RKO (cell line): ENCODE data around the gene PXDC1.
"Not testable (repeated sequence)": the region's sequence is repeated elsewhere in the genome, so short reads cannot be mapped to it uniquely, and the experiment has no call there.

ENCODE experiments used
- DNase-seq: peaks from one replicate; pipeline ENCODE4 v3.0.0-alpha.2; 2016; ENCODE audit warnings: low spot score

PXDC1 gene

DNA sequence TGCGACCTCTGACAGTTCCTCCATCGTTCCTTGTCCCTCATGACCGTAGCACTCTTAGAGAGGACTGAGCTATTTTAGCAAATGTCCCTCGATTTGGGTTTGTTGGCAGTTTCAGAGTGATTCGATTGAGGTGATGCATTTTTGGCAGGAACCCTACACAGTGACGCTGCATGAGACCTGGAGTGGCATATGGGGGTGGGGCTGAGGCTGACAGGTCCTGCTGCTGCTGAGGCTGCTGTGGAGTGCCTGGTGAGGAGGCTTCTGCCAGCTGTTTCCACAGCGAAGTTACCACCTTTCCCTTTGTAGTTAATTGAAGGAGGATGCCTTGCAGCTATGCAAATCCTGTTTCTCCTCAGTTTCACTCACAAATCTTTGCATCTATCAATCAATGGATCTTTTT lies 19.8 kb downstream of the PXDC1 start:
- DNase-seq: no peak

DNA sequence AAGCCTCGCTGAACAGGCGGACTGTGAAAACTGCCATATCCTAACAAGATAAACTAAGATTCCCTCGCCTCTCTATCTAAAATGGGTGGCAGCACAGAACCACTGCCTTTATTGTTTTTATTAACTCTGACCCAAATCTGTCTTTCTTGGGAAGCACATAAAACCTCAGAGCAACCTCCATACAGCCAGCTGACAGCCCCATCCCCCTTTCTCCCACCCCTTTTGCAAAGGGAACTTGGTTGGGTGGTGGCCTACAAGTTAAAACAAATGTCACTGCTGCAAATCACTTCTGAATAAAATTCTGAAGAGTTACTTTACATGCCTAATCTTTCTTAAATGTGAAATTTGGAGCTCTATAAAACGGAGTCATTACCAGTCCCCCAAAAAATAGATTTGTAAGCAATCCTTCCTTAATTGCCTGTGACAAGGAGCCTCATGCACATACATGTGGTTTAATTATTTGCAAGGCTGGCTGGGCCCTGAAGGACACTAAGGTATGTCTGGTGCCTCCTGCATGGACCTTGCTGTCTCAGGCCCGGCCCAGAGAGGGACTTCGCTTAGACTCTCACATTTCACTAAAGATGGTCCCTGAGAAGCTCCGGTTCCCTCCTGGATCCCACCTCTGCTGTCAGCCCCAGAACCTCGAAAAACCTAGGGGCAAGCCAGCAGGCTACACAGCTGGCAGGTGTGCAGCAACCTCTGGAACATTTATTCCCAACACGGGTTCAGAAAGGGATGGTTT lies 21.7 kb downstream of the PXDC1 start:
- DNase-seq: no peak

DNA sequence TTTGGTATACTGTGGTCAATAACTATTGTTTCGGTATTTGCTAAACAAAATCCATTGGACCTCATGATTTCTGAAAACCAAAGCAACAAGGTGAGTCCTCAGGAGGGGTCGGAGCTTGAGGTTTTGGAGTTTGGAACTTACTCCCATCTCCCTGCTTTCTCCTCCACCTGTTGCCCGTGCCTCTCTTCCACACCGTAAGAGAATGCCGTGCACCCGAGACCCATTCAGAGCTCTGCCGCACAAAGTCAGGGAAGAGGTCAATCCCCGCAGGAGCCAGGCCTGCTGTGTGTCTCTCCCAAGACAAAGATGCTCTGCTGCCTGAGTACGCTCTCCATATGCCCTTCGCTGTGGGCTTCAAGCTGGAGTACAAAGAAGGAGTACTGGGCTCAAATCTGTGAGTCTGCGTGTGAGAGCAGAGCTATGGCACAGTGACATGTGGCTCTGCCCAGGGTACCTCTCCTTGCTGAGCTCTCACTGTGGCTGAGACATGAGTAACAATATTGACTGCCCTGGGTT lies 23.9 kb downstream of the PXDC1 start:
- no peak for DNase-seq

DNA sequence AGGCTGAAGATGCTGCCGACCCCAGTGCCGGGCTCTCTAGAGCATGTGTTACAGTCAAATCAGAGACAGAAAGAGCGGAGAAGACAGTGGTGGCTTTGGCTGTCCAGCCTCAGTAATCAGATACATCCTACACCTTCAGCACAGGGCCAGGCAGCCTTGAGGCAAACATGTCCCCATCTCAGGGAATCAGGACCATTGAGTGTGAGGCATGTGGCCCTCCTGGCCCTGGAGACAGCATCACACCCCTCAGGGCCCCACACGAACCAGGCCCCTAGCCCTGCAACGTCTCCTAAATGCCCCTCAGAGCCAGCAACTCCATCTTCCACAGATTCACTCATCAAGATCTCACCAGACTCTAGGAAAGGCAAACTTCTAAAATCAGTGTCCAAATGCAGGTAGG lies 24.5 kb downstream of the PXDC1 start:
- DNase-seq: no peak

DNA sequence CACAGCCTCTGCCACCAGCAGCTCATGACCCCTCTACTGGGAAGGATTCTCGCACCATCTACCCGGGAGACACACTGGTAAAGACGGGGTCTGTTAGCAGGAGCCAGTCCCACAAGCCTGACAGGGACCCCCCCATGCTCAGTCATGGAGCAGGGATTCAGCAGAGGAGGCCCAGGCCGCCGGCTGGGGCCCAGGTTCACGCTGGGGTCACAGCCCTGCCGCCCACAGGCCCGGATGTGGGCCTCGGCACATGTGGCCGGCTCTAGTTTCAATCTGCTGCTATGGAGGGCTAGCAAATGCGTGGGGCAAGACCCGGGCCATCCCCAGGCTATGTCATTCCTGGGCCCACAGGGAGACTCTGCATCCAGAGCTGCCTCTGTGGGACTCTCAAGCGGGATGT lies 25.1 kb downstream of the PXDC1 start:
- no peak for DNase-seq

DNA sequence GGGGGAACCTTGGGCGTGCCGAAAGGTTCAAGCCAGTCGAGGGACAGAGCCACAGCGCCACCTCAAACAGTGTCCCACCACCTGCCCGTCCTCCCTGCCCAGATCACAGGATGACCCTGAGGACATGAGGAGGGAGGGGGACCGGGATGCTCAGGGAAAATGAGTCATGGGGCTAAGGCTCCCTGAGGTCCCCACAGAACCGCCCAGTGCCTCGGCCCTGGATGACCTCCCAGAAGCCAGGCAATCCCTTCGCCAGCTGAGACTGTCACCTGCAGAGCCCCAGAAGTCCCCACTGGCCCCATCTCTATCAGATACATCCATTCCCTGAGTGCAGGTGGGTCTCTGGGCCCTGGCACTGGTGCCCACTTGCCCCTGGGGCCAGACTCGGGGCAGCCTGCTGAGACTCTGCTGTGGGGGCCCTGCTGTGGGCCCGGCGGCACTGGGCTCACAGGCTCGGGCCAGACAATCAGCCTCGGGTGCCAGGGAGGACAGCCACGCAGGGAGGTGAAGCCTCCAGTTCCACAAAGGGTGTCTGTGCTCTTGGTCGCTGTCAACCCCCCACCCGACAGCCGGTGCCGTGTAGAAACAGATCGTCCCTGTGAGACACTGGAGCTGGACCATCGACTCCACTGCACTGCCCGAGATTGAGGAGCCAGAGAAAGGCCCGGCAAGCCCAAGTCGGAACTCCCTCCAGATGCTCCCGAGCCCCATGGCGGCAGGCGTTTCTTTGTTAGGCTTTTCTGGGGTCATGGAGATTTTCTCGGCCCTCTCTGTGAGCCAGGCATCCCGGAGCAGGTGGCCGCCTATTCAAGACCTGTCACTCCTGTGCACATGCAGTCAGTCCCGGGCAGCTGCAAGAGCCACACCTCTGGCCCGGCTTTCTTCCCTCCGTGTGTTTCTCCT lies 26.1 kb downstream of the PXDC1 start:
- no peak for DNase-seq

DNA sequence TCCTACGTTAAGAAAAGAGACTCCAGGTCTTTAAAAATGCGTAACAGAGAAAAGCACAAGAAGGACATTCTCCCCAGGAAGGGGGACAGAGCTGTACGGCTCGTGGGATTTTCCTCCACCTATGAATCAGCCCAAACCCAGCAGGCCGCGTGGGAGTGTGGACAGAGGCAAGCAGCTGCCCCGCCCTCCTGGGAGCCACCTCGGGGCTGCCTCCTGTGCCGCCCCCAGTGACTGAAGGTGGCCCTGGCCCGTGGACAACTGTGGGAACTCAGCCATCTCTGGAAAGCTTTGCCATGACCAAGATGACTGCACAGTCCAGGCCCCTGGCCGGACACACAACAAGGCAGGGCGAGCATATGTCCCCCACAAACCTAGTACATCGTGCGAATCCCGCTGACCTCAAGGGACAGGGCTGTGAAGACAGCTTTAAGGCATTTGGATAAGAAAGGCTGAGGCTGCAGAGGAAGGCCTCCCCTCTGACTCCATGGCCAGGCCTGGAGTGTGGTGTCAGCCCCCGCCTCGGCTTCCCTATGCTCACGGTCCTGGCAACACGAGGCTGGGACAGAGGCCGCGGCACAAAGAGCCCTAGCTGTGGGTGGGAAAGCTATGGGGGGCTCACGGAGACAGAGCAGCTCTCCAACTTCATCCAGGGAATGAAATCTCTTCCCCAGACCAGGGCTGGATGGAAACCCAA lies 26.9 kb downstream of the PXDC1 start:
- no peak for DNase-seq

DNA sequence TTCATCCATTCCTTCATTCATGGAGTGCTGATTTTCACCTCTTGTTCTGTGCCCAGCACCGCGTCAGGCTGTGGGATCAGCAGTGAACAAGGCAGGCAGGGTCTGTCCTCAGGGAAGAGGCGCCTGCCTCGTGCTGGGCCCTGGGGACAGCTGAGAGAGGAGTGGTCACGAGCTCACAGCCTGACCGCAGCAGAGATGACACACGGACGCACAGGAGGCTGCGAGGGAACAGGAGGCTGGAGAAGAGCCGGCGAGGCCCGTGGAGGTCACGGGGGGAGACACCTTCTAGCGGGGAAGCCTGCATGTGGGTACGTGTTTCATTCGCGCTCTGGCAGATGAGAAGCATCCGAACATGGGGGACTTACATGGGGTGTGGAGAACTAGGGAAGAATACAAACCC lies 27.5 kb downstream of the PXDC1 start:
- no peak for DNase-seq

DNA sequence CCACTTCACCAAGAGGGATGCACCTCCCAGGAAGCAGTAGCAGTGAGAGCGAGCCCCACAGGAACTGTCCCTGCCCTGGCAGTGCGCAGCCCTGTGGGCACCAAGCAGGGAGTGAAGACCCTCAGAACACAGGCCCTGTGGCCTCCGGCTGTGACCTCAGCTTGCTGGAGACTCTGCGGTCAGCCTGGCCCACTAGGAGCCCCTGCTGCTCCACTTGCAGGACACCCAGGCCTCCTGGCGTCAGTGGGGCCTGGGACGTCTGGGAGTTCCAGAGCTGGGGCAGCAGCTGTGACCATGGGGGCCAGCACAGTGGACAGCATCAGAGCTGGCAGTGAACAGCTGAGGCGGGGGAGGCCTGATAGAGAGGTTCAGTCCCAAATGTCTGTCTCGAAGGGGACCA lies 28.3 kb downstream of the PXDC1 start:
- DNase-seq: no peak

DNA sequence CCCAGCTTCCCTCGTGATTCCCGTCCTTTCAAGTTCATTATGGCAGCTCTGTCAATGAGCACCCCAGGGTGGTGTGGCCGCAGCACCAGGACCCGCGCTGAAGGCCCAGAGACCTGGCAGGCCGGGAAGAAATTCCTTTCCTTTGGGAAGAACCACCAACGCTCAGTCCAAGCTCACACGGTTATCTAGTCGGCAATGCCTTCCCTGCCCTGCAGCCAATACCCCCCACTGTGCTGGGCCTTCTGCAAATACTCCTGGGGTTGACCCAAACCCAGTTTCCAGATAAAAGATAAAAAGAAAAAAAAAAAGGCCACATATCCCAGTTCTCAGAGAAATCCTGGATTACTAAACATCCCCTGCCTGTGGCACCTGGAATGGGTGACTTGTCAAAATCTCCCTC lies 28.7 kb downstream of the PXDC1 start:
- no peak for DNase-seq

DNA sequence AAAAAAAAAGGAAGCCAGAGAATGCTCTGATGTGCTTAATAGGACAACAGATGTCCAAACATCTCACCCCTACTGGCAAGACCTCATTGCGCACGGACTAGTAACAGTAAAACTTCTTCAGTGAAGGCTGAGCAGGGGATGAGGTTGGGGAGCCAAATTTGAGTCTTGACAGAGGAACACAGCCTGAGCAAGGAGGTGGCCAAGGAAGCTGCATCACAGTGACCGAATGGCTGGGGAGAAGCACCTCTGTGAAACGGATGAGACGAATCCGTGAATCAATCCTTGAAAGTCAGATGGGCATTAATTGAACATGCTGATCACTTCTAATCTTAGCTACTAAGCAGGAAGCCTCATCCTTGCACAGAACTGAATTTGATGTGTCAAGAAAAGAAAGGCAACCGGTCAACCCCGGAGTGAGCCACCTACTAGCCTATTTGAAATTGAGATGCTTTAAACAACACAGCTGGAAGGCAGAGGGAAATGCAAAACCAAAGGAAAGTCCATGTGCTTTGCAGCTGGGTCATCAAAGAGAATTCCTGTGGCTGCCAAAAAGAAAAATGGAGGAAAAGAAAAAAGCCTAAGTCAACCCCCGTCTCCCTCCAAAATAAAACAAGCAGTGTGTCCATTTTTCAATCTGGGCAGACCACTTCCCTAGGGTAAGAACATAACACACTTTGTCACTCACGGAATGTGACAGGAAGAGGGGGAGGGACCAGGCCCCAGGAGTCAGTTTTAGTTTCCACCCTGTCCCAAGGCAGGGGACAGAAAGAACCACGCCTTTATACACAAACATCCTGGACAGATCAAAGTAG lies 29.5 kb downstream of the PXDC1 start:
- DNase-seq: no peak

DNA sequence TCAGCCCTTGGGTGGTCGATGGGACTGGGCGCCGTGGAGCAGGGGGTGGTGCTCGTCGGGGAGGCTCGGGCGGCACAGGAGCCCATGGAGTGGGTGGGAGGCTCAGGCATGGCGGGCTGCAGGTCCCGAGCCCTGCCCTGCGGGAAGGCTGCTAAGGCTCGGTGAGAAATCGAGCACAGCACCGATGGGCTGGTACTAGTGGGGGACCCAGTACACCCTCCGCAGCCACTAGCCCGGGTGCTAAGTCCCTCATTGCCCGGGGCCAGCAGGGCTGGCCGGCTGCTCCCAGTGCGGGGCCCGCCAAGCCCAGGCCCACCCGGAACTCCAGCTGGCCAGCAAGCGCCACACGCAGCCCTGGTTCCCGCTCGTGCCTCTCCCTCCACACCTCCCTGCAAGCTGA lies 30.7 kb downstream of the PXDC1 start:
- DNase-seq: not testable (repeated sequence)

DNA sequence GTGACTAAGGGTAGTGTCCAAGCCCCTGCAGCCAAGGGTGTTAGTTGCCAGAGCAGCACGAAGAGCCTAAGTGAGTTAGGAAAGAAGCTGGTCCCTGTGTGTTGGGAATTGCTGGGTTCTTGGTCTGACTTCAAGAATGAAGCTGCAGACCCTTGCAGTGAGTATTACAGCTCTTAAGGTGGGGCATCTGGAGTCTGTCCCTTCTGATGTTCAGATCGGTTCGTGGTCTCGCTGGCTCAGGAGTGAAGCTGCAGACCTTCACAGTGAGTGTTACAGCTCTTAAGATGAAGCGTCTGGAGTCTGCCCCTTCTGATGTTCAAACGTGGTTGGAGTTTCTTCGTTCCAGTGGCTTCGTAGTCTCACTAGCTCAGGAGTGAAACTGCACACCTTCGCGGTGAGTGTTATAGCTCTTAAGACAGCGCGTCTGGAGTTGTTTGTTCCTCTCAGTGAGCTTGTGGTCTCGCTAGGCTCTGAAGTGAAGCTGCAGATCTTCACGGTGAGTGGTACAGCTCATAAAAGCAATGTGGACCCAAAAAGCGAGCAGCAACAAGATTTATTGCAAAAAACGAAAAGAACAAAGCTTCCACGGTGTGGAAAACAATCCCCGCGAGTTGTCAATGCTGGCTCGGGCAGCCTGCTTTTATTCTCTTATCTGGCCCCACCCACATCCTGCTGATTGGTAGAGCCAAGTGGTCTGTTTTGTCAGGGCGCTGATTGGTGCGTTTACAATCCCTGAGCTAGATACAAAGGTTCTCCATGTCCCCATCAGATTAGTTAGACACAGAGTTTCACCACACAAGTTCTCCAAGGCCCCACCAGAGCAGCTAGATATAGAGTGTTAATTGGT lies 31.8 kb downstream of the PXDC1 start:
- no peak for DNase-seq

DNA sequence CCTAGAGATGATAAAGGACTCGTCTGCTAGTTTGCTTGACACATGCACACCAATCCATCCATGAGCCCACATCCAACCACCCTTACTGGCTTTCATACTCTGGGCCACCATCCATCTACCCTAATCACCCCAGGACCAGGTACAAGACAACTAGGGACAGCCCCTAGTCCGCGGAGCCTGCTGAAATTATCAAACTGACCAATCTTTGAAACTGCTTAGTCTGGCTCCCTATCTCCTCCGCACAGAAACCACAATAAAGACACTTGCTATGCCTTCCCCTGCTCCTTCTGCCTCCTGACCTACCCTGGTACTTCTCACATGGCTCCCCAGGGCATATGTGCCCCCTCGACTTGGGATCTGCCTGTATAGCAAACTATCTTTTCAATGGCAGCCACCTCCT lies 33.1 kb downstream of the PXDC1 start:
- DNase-seq: no peak

DNA sequence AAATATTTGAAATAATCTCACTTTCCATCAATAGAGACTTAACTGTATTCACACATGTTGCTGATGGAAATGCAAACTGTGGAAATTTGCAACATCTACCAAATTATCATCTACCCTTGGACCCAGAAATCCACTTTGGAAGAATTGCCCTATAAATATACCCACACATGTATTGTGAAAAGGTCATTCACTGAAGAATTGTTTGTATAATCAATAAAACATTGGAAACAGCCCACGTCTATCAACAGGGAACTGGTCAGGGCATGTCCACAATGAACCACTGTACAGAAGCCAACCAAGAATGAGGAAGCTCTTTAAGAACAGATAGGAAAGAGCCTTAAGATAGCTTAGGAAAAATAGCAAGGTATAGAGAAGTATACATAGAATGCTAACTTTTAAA lies 36.2 kb downstream of the PXDC1 start:
- DNase-seq: no peak

DNA sequence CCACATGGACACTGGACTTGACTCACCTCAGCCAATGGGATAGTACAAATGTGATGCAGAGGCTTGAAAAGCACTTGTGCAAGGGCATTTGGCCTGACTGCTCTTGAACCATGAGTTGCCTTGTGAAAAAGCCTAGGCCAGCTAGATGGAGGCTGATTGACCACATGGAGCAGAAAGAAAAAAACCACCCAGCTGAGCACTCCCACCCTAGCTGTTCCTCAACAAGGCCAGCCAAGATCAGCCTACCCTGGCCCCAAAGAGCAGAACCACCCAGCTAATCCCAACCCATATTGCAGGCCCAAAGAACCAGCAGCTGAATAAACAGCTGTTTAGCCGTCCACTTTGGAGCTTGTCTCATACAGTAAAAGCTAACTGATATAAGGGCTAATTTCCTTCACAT lies 36.7 kb downstream of the PXDC1 start:
- DNase-seq: no peak

DNA sequence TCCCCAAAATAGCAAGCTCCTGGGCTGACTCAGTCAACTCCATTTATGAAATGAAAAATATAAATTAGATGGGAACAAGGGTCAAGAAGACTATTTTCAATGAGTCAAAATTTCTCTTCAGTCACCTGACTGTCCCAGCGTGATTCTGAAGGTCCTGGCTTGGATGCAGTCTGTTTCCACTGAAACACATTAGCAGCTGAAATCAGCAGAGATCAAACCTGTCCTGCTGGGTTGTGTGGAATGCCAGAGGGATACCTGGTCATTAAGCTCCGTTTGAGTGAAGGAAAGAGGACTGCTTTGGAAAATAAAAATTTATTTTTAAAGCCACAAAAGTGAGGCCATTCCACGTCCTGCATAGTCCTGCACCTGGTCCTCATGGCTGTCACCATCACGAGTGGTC lies 37.4 kb downstream of the PXDC1 start:
- DNase-seq: no peak

DNA sequence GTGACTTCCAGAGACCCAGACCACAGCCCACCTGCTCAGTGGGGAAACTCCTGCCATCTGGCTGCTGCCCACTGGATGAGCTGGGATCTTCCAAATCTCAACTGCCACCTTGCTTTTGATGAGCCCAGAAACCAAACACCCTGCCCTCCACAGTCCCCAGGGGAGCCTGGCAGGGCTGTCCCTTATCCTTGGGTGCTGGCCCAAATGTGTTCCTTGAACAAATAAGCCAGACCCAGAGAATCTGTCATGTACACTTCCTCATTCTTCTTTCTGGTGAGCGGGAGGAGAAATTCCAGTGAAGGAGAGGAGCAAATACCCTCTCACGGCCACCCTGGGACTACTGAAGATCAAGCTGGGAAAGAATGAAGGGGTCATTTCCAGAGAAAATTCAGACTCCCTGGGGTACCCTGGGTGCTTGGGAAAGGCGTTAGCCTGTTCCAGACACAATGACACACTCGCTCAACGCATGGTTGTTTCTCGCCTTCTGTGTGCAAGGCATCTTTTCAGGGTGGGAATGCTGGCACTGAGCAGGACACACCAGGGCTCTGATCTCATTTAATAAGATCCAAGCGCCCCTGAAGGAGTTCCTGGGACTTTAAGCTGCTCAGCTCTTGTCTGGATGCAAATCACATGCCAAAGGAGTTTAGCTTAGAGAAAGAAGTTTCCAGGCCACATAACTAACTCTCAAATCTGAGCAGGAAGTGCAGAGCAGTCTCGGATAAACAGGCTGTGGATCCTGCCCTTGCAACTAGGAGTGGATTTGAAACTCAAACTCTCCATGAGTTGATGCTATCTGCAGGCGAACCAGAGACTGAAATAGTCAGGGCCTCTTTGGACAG lies 38.5 kb downstream of the PXDC1 start:
- no peak for DNase-seq

DNA sequence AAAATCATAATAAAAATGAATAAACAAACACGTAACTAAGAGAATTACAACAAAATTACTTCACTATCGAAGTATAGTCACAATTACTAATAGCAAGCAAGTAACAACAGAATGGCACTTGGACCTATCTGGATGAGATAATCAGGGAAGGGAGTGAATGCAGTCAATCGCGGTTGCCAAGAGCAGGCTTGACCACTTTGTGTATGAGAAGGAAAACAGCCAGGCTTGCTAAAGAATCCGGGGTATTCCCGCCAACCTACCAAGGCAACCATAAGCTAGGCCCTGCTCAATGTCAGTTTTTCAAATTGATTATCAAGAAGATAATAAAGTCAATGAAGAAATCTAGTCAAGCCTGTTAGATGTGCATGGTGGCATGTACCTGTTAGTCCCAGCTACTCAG lies 39.7 kb downstream of the PXDC1 start:
- no peak for DNase-seq

DNA sequence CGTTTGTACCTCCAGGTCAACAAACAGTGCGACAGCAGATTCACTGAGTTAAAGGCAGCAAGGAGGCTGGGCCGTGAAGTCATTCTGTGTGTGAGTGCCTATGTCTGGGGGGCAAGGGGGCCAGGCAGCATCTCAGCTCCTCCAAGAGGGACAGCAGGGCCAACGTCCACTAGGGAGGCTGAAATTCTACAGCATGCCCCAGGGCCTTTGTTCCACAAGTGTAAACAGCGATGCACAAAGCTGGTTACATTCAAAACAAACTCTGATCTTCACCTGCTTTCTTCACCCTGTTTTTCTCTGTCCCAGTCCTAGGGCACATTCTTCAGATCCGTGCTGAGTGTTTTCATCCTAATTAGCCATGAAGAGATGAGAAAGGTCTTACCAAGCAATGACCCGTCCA lies 41.1 kb downstream of the PXDC1 start:
- DNase-seq: no peak
